WTC11 (cell line): ENCODE measurements around the gene MOB3B. TPM values are rescaled to one million over a fixed set of nuclear protein-coding genes. Genes with fewer than 3 reads are reported as not detected.

Experiments
- ATAC-seq: fragments of 200-7000 bp; cut with Tn5 transposase; 2 replicates; pipeline ENCODE4 v1.10.0; 2021; ENCODE audit warnings: mild to moderate bottlenecking, moderate library complexity
- CTCF ChIA-PET: fragments of 300-600 bp; sonication (Branson Sonifier 250); formaldehyde crosslinking; loops from one replicate; lab custom pipeline; 2021; ENCODE audit warnings: antibody characterized with exemption; lab: Charles Lee
- POLR2A ChIA-PET: fragments of 350-600 bp; sonication (Branson Sonifier 250); formaldehyde crosslinking; loops from one replicate; lab custom pipeline; 2021; ENCODE audit warnings: antibody characterized with exemption; lab: Charles Lee
- DNase-seq: peaks from one replicate; pipeline ENCODE4 v3.0.0; 2021; ENCODE audit warnings: low spot score
- H3K27ac Mint-ChIP-seq: 2 replicates; pipeline ENCODE4 v1.8.0; 2021; ENCODE audit warnings: mixed read lengths
- H3K27me3 Mint-ChIP-seq: 2 replicates; pipeline ENCODE4 v1.8.0; 2021; ENCODE audit warnings: low read depth, mild to moderate bottlenecking, moderate library complexity, mixed read lengths
- H3K36me3 Mint-ChIP-seq: 2 replicates; pipeline ENCODE4 v1.8.0; 2021; ENCODE audit warnings: mixed read lengths
- H3K4me1 Mint-ChIP-seq: 2 replicates; pipeline ENCODE4 v1.8.0; 2022; ENCODE audit warnings: mixed read lengths
- H3K4me3 Mint-ChIP-seq: 2 replicates; pipeline ENCODE4 v1.8.0; 2021; ENCODE audit warnings: mild to moderate bottlenecking, moderate library complexity, mixed read lengths
- H3K9me3 Mint-ChIP-seq: 2 replicates; pipeline ENCODE4 v1.8.0; 2021; ENCODE audit warnings: mixed read lengths
- ATF1 ChIP-seq: sonication (generic); formaldehyde crosslinking; IDR thresholded peaks from 2 replicates; pipeline ENCODE4 v1.8.1; 2023; ENCODE audit warnings: mild to moderate bottlenecking, moderate library complexity, missing genetic modification reagents
- ATF6 ChIP-seq: sonication (generic); formaldehyde crosslinking; IDR thresholded peaks from 2 replicates; pipeline ENCODE4 v1.8.1; 2023; ENCODE audit warnings: mild to moderate bottlenecking, missing genetic modification reagents
- CREB1 ChIP-seq: sonication (generic); formaldehyde crosslinking; IDR thresholded peaks from 2 replicates; pipeline ENCODE4 v1.8.0; 2023; ENCODE audit warnings: mild to moderate bottlenecking, missing genetic modification reagents
- ETV6 ChIP-seq: sonication (generic); formaldehyde crosslinking; IDR thresholded peaks from 2 replicates; pipeline ENCODE4 v1.8.1; 2022; ENCODE audit warnings: mild to moderate bottlenecking, missing genetic modification reagents
- GABPB1 ChIP-seq: sonication (generic); formaldehyde crosslinking; IDR thresholded peaks from 2 replicates; pipeline ENCODE4 v1.8.1; 2023; ENCODE audit warnings: mild to moderate bottlenecking, missing genetic modification reagents
- HMGA2 ChIP-seq: fragments of 250-450 bp; sonication (Bioruptor Pico); IDR thresholded peaks from 2 replicates; pipeline ENCODE4 v1.4.0; 2021; ENCODE audit warnings: mild to moderate bottlenecking, moderate library complexity
- IRF1 ChIP-seq: sonication (generic); formaldehyde crosslinking; IDR thresholded peaks from 2 replicates; pipeline ENCODE4 v1.8.0; 2023; ENCODE audit warnings: missing genetic modification reagents
- IRF2 ChIP-seq: sonication (generic); formaldehyde crosslinking; IDR thresholded peaks from 2 replicates; pipeline ENCODE4 v1.8.0; 2022; ENCODE audit warnings: low read depth, missing genetic modification reagents, borderline replicate concordance
- JUN ChIP-seq: sonication (generic); formaldehyde crosslinking; IDR thresholded peaks from 2 replicates; pipeline ENCODE4 v1.8.0; 2023; ENCODE audit warnings: mild to moderate bottlenecking, missing genetic modification reagents
- MXD4 ChIP-seq: fragments of 250-450 bp; sonication (Bioruptor Pico); IDR thresholded peaks from 2 replicates; pipeline ENCODE4 v1.8.0; 2021; ENCODE audit warnings: mild to moderate bottlenecking, moderate library complexity, borderline replicate concordance
- NFATC4 ChIP-seq: fragments of 250-450 bp; sonication (Bioruptor Pico); IDR thresholded peaks from 2 replicates; pipeline ENCODE4 v1.9.0; 2021; ENCODE audit warnings: mild to moderate bottlenecking
- NFE2L1 ChIP-seq: sonication (generic); formaldehyde crosslinking; IDR thresholded peaks from 2 replicates; pipeline ENCODE4 v1.8.1; 2023; ENCODE audit warnings: missing genetic modification reagents
- NR3C1 ChIP-seq: sonication (generic); formaldehyde crosslinking; conservative IDR thresholded peaks from 2 replicates; pipeline ENCODE4 v1.8.1; 2023; ENCODE audit warnings: low read depth, mild to moderate bottlenecking, missing genetic modification reagents
- PRRX2 ChIP-seq: fragments of 250-450 bp; sonication (Bioruptor Pico); IDR thresholded peaks from 2 replicates; pipeline ENCODE4 v1.8.0; 2021; ENCODE audit warnings: mild to moderate bottlenecking
- SOX15 ChIP-seq: fragments of 250-450 bp; sonication (Bioruptor Pico); IDR thresholded peaks from 2 replicates; pipeline ENCODE4 v1.9.0; 2021; ENCODE audit warnings: mild to moderate bottlenecking
- TEAD1 ChIP-seq: sonication (generic); formaldehyde crosslinking; IDR thresholded peaks from 2 replicates; pipeline ENCODE4 v1.8.0; 2022; ENCODE audit warnings: mild to moderate bottlenecking, missing genetic modification reagents
- USF2 ChIP-seq: sonication (generic); formaldehyde crosslinking; IDR thresholded peaks from 2 replicates; pipeline ENCODE4 v1.8.1; 2023; ENCODE audit warnings: mild to moderate bottlenecking, missing genetic modification reagents, moderate library complexity
- ZNF281 ChIP-seq: sonication (generic); formaldehyde crosslinking; IDR thresholded peaks from 2 replicates; pipeline ENCODE4 v1.8.0; 2023; ENCODE audit warnings: mild to moderate bottlenecking, missing genetic modification reagents
- ZNF317 ChIP-seq: sonication (generic); formaldehyde crosslinking; IDR thresholded peaks from 2 replicates; pipeline ENCODE4 v1.8.1; 2023; ENCODE audit warnings: low read depth, mild to moderate bottlenecking, moderate library complexity, missing genetic modification reagents, borderline replicate concordance
- ZNF671 ChIP-seq: fragments of 250-450 bp; sonication (Bioruptor Pico); IDR thresholded peaks from 2 replicates; pipeline ENCODE4 v1.8.0; 2021; ENCODE audit warnings: mild to moderate bottlenecking
- total RNA-seq: library from RNA; stranded (reverse); gene quantifications from 3 replicates; pipeline ENCODE4 v1.2.3, GENCODE V29; 2021
- TF ChIP-seq, protein P1 (sequence below): sonication (generic); formaldehyde crosslinking; IDR thresholded peaks from 2 replicates; pipeline ENCODE4 v1.8.0; 2022; ENCODE audit warnings: mild to moderate bottlenecking, missing genetic modification reagents
- TF ChIP-seq, protein P2 (sequence below): sonication (generic); formaldehyde crosslinking; IDR thresholded peaks from 2 replicates; pipeline ENCODE4 v1.8.1; 2022; ENCODE audit warnings: mild to moderate bottlenecking, missing genetic modification reagents, moderate library complexity, borderline replicate concordance
- TF ChIP-seq, protein P3 (sequence below): sonication (generic); formaldehyde crosslinking; IDR thresholded peaks from 2 replicates; pipeline ENCODE4 v1.8.0; 2022; ENCODE audit warnings: mild to moderate bottlenecking, missing genetic modification reagents

Gene MOB3B
- total RNA-seq, 1 experiment from 2014 or later = 25.1 TPM

- ATAC-seq (no peak), DNase-seq (no peak)
- Mint-ChIP-seq H3K27ac (no peak overlapping the region; the same call in 1 of the 2 replicates), H3K4me3 (no peak overlapping the region), H3K36me3 (no peaks in the 10 kb centered on the region), H3K27me3 (no peaks in the 10 kb centered on the region), H3K4me1 (peaks cover 82% of the 10 kb centered on the region), H3K9me3 (no peaks in the 10 kb centered on the region)
- ChIA-PET POLR2A (no interaction called here), CTCF (no interaction called here)
- TF ChIP-seq, protein P1, sequence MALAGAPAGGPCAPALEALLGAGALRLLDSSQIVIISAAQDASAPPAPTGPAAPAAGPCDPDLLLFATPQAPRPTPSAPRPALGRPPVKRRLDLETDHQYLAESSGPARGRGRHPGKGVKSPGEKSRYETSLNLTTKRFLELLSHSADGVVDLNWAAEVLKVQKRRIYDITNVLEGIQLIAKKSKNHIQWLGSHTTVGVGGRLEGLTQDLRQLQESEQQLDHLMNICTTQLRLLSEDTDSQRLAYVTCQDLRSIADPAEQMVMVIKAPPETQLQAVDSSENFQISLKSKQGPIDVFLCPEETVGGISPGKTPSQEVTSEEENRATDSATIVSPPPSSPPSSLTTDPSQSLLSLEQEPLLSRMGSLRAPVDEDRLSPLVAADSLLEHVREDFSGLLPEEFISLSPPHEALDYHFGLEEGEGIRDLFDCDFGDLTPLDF (CRISPR knock-in tag) = no peak
- no peak for TF ChIP-seq NFE2L1 (CRISPR knock-in tag)
- no peak for TF ChIP-seq ATF6 (CRISPR knock-in tag)
- TF ChIP-seq HMGA2 = no peak
- TF ChIP-seq, protein P2, sequence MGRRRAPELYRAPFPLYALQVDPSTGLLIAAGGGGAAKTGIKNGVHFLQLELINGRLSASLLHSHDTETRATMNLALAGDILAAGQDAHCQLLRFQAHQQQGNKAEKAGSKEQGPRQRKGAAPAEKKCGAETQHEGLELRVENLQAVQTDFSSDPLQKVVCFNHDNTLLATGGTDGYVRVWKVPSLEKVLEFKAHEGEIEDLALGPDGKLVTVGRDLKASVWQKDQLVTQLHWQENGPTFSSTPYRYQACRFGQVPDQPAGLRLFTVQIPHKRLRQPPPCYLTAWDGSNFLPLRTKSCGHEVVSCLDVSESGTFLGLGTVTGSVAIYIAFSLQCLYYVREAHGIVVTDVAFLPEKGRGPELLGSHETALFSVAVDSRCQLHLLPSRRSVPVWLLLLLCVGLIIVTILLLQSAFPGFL = no peak
These were observed 103.6 kb downstream of the MOB3B start for GRCh38 chr9:27425827-27426510.

DNA sequence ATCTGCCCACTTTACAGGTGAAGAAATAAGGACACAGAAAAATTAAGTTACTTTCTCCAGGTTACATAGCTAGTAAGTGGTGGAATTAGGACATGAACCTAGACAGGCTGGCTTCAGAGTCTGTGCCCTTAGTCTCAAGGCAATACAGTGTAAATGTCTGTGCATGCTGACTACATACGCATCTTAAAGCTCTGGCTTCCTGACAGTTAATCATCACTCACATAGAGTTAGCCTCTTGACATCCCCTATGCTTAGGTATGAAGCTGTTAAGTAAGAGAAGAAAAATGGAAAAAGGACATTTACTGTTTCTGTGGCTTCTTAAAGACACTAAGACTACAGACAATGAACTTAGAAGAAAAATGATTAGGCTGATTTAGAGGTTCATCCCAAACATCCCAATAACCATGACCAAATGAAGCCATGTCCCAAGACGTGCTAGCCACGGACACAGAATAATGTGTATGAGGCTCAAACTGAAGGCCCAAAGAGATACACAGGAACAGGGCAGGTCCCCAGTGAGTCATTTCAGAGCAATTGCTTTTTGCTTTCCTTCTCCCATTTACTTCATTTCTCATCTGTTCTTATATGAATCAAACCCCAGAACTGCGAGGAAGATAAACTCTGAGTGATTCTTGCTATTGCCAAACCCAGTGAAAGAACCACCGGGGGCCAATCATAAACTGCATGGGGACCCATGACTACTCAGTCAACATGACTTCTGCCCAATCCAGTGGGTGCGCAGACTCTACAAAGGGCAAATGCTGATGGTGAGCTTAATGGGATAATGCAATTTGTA, 105.5 kb downstream of the MOB3B start:
- Mint-ChIP-seq H3K4me1 (peaks cover 72% of the 10 kb centered on the region), H3K4me3 (no peak overlapping the region), H3K27me3 (no peaks in the 10 kb centered on the region), H3K27ac (no peak overlapping the region; the same call in 1 of the 2 replicates), H3K36me3 (no peaks in the 10 kb centered on the region), H3K9me3 (no peaks in the 10 kb centered on the region)
- POLR2A ChIA-PET = interaction anchor here (0.7 kb wide), 1 partner anchor 63 kb away, joined by 3 read pairs; no protein-coding TSS in a partner anchor
- ATAC-seq (no peak), DNase-seq (no peak)
- CTCF ChIA-PET = no interaction called here
- no peak for TF ChIP-seq GABPB1 (CRISPR knock-in tag)
- no peak for TF ChIP-seq CREB1
- TF ChIP-seq ZNF671 (CRISPR knock-in tag) = no peak
- no peak for TF ChIP-seq SOX15 (CRISPR knock-in tag)
- TF ChIP-seq ZNF317 (CRISPR knock-in tag) = no peak
- no peak for TF ChIP-seq TEAD1 (CRISPR knock-in tag)
- no peak for TF ChIP-seq NR3C1 (CRISPR knock-in tag)
- TF ChIP-seq ETV6 (CRISPR knock-in tag) = no peak
- TF ChIP-seq MXD4 (CRISPR knock-in tag) = no peak
- no peak for TF ChIP-seq ZNF281 (CRISPR knock-in tag)
- no peak for TF ChIP-seq NFATC4 (CRISPR knock-in tag)
- no peak for TF ChIP-seq ATF1 (CRISPR knock-in tag)
- TF ChIP-seq, protein P1 (CRISPR knock-in tag) = no peak
- TF ChIP-seq JUN (CRISPR knock-in tag) = no peak
- TF ChIP-seq, protein P3, sequence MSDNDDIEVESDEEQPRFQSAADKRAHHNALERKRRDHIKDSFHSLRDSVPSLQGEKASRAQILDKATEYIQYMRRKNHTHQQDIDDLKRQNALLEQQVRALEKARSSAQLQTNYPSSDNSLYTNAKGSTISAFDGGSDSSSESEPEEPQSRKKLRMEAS (CRISPR knock-in tag) = no peak
- TF ChIP-seq IRF1 (CRISPR knock-in tag) = no peak
- no peak for TF ChIP-seq IRF2 (CRISPR knock-in tag)
- TF ChIP-seq USF2 (CRISPR knock-in tag) = no peak
- no peak for TF ChIP-seq PRRX2
